T-helper 1 cell treated with Interleukin-12 subunit alpha and Interleukin-12 subunit beta and Interleukin-4 antibody, amounts not matched to agents 30 μg/mL and 1 μg/mL, for 36 hours (primary cell): Measurements from ENCODE around the gene JARID2.
A peak's percentile ranks its signal among the peaks of the same experiment; 100 is the strongest.

Experiments
- H3K27ac Mint-ChIP-seq: one replicate; pipeline ENCODE4 v1.8.0; 2021; ENCODE audit warnings: mild to moderate bottlenecking, mixed read lengths
- H3K27me3 Mint-ChIP-seq: one replicate; pipeline ENCODE4 v1.8.0; 2021; ENCODE audit warnings: low read depth, mixed read lengths
- H3K36me3 Mint-ChIP-seq: one replicate; pipeline ENCODE4 v1.8.0; 2021; ENCODE audit warnings: low read depth, mixed read lengths
- H3K4me1 Mint-ChIP-seq: one replicate; pipeline ENCODE4 v1.8.0; 2021; ENCODE audit warnings: low read depth, mixed read lengths
- H3K4me3 Mint-ChIP-seq: one replicate; pipeline ENCODE4 v1.8.0; 2021; ENCODE audit warnings: mild to moderate bottlenecking, moderate library complexity, mixed read lengths
- H3K9me3 Mint-ChIP-seq: one replicate; pipeline ENCODE4 v1.8.0; 2021; ENCODE audit warnings: mixed read lengths

Gene JARID2

DNA sequence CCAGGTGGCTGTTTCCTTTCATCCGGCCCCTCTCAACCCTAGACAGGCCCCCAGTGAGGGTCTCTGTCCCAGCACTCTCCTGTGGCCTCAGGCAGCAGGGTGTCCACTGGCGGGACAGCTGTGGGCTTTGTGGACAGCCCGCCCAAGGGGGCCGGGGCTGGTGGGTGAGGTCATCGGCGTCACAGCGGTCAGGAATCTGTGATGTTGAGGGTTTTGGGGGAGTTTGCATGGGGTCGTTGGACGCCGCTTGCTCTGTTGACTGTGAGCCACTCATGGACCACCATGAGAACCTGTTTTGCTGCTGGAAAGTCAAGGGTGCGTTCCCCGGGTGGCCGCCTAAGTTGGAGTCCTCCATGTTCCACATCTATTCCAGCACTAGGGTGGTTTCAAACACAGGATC is 270.5 kb downstream of the JARID2 start:
- H3K27ac Mint-ChIP-seq, result no peak overlapping the region
- H3K4me3 Mint-ChIP-seq, result no peak overlapping the region
- H3K27me3 Mint-ChIP-seq, result no peaks in the 10 kb centered on the region
- H3K4me1 Mint-ChIP-seq, result peaks cover 5% of the 10 kb centered on the region
- H3K9me3 Mint-ChIP-seq, result no peaks in the 10 kb centered on the region
- peaks cover 39% of the 10 kb centered on the region for H3K36me3 Mint-ChIP-seq

DNA sequence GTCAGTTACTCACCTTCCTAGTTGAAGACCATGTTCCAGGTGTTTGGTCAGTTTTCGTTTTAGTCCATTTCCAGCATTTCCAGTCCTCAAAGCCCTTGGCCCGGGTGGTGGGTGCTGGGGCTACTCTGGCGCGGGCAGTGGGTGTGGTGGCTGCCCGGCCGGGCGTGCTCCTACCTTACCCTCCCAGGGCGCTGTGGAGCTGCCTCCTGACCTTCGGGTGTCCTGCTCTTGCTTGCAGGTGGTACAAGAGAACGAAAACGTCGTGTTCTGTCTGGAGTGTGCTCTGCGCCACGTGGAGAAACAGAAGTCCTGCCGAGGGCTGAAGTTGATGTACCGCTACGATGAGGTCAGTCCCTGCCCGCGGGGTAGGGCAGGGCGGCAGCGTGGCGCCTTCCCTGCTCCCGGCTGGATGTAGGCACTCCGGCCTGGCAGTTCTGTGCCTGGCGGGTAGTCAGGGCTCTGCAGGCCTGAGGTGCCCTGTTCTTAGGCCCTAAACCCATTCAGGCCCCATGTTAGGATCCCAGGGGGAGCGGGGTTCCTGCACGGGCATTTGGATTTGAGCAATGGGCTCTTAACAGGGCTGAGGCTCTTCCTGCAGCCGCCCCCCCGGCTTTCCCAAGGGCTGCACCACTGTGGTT is 271.2 kb downstream of the JARID2 start:
- Mint-ChIP-seq H3K4me3 (no peak overlapping the region), H3K27me3 (no peaks in the 10 kb centered on the region), H3K27ac (no peak overlapping the region), H3K4me1 (peaks cover 7% of the 10 kb centered on the region), H3K36me3 (peaks cover 40% of the 10 kb centered on the region), H3K9me3 (no peaks in the 10 kb centered on the region)

DNA sequence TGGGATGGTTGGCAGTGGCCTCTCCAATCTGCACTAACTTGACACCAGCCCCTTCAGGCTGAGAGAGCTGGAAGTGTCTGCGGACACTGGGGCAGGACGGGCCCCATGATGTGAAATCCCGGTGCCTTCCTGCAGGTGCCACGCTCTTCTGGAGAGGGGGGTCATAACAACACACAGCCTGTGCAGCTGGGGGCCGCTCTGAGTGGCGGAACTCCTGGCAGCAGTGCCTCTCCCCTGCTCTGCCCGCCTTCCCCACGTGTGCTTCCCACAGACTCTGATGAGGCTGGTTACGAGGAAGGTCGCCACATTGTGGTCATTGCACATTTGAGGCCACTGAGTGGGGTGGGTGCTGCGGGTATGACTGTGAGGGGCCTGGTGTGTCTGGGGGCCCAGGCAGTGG is 271.7 kb downstream of the JARID2 start:
- peaks cover 42% of the 10 kb centered on the region for H3K36me3 Mint-ChIP-seq
- H3K4me3 Mint-ChIP-seq, result no peak overlapping the region
- peaks cover 13% of the 10 kb centered on the region for H3K4me1 Mint-ChIP-seq
- no peak overlapping the region for H3K27ac Mint-ChIP-seq
- no peaks in the 10 kb centered on the region for H3K9me3 Mint-ChIP-seq
- no peaks in the 10 kb centered on the region for H3K27me3 Mint-ChIP-seq

DNA sequence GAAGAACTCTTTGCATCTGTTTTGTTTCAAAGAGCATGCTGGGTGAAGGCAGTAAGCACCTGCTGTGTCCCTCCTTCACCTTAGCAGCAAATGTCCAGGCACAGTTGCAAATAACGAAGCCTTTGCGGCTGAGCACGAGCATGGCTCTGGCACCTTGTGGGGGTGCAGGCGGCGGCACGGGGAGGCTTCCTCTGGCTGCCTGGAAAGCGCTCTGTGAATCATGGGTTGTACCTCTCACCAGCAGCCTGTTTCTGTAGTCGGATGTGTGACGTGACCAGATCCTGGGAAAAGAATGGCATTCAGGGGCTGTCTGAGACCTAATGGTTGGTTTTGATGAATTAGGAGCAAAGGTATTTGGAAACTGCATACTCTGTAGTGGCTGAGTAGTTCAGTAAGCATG is 272.2 kb downstream of the JARID2 start:
- H3K4me3 Mint-ChIP-seq, result no peak overlapping the region
- no peaks in the 10 kb centered on the region for H3K27me3 Mint-ChIP-seq
- no peak overlapping the region for H3K27ac Mint-ChIP-seq
- H3K9me3 Mint-ChIP-seq, result no peaks in the 10 kb centered on the region
- peaks cover 15% of the 10 kb centered on the region for H3K4me1 Mint-ChIP-seq
- peaks cover 45% of the 10 kb centered on the region for H3K36me3 Mint-ChIP-seq

DNA sequence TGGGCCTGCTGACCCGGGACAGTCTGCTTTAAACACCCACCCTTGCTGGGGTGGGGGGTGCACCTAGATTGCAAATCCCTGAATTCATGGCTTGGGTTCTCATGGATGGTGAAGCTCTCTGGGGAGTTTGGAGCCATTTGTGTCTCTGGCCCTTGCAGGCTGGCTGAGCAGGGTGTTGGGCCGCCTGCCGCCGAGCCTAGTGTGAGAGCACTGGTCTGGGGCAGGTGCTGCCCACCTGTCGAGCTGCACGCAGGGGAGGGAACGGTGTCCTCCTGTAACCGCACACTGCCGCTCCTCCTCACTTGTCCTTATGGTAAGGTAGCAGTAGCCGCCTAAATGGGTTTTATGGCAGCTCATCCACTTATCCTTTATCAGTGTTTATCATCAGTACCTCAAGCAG is 273.0 kb downstream of the JARID2 start:
- no peaks in the 10 kb centered on the region for H3K9me3 Mint-ChIP-seq
- H3K4me1 Mint-ChIP-seq, result peaks cover 15% of the 10 kb centered on the region
- H3K36me3 Mint-ChIP-seq, result peaks cover 47% of the 10 kb centered on the region
- H3K27me3 Mint-ChIP-seq, result no peaks in the 10 kb centered on the region
- H3K27ac Mint-ChIP-seq, result no peak overlapping the region
- H3K4me3 Mint-ChIP-seq, result no peak overlapping the region

DNA sequence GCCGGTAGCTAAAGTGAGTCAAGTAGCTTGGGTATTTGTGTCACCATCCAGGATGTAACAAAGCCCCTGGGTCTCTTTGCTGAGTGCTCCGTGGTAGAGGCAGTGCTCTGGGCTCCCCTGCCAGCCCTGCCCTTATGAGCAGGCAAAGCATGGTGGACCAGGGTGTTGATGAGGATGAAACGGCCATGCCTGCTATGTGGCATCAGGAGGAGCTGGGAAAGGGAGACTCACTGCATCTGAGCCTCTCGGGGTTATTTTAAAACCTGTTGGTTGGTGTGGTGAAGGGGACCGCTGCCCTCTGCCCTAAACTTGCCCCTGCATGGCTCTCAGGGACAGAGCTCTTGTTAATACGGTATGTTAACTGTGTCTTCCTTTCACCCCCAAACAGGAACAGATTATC is 273.8 kb downstream of the JARID2 start:
- no peak overlapping the region for H3K27ac Mint-ChIP-seq
- H3K4me1 Mint-ChIP-seq, result peaks cover 15% of the 10 kb centered on the region
- peaks cover 44% of the 10 kb centered on the region for H3K36me3 Mint-ChIP-seq
- H3K27me3 Mint-ChIP-seq, result no peaks in the 10 kb centered on the region
- H3K9me3 Mint-ChIP-seq, result no peaks in the 10 kb centered on the region
- no peak overlapping the region for H3K4me3 Mint-ChIP-seq

DNA sequence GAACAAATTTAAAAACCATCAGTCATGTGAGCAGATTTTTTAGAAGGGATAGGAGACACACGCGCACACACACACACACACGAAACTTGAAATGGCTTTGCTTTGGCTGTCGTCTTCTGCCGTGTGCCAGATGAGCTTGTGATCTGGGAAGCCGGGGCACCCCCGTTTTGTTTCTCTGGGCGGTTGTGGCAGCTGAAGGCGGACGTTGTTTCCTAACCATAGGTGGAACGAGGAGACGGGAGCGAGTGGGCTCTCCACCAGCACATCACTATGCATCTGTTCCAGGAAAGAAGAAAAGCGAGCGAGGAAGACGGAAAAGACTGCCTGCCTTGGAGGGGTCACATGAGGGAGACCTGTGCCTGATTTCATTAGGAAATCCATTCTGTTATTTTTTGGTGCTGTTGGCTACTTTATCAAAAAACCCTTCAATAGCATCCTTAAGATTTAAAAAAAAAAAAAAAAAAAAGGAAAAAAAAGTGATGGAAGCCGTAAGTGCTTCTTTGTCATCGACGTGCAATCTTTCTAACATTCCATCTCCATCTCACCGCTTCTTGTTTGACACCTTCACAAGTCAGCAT is 274.8 kb downstream of the JARID2 start:
- no peaks in the 10 kb centered on the region for H3K9me3 Mint-ChIP-seq
- peaks cover 40% of the 10 kb centered on the region for H3K36me3 Mint-ChIP-seq
- H3K4me3 Mint-ChIP-seq, result no peak overlapping the region
- H3K4me1 Mint-ChIP-seq, result peaks cover 12% of the 10 kb centered on the region
- no peaks in the 10 kb centered on the region for H3K27me3 Mint-ChIP-seq
- H3K27ac Mint-ChIP-seq, result no peak overlapping the region

DNA sequence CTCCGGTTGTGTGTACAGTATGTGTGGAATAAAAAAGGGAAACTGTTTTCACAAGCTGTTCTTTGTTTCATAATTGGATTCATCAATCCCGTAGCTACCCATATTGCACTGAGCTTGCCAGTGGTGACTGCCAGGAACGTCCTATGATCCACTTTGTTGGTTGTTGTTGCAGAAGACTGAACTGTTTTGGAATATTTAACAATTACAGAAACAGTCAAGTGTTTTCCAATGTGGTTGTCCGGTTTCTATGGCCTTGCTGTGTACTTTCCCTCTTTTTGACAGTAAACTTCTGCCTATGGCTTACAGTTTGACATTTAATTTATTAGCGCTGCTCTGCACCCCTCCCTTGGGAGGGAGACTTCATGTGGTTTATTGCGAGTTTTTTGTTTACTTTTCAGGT is 275.7 kb downstream of the JARID2 start:
- H3K27ac Mint-ChIP-seq, result no peak overlapping the region
- no peak overlapping the region for H3K4me3 Mint-ChIP-seq
- H3K9me3 Mint-ChIP-seq, result no peaks in the 10 kb centered on the region
- H3K4me1 Mint-ChIP-seq, result peaks cover 16% of the 10 kb centered on the region
- H3K36me3 Mint-ChIP-seq, result peaks cover 45% of the 10 kb centered on the region
- H3K27me3 Mint-ChIP-seq, result no peaks in the 10 kb centered on the region

DNA sequence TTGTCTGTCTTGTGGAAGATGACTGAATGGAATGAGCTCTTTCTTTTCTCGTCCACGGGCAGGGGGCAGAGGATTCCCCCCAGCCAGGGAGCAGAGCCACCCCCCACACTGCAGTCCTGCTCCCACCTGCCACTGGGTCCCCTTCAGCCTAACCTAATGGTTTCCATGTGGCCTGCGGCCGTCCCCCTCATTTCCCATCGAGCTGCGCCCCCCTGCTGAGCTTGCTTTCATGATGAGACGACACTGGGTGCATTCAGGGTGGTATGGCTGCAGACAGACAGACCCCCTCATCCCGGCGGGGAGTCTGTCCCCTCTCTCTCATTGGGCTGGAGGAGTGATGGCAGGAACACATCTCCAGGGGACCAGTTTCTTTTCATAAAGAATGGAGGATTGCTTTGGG is 276.2 kb downstream of the JARID2 start:
- Mint-ChIP-seq H3K27me3 (no peaks in the 10 kb centered on the region), H3K27ac (peak overlapping the region; percentile 62), H3K4me1 (peaks cover 16% of the 10 kb centered on the region), H3K4me3 (no peak overlapping the region), H3K36me3 (peaks cover 45% of the 10 kb centered on the region), H3K9me3 (no peaks in the 10 kb centered on the region)

DNA sequence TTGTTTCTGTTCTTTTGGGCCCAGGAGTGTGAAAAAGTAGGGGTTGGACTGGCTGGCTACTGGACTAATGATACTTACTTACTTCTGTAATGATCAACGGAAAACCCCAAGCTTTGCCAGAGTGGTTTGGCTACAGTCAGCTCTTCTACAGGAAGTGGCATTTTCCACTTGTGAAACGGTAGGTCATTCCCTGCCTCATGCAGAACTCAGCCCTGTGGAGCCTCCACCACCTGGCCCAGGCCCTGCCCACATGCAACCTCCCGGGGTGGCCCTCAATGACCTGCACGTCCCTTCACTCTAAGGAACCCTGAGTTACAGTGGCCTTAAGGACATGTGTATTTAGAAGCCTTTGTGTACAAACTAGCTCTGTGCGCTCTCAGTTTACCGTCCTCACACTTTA is 276.6 kb downstream of the JARID2 start:
- no peak overlapping the region for H3K4me3 Mint-ChIP-seq
- no peaks in the 10 kb centered on the region for H3K27me3 Mint-ChIP-seq
- H3K27ac Mint-ChIP-seq, result peak overlapping the region; percentile 62
- peaks cover 16% of the 10 kb centered on the region for H3K4me1 Mint-ChIP-seq
- H3K9me3 Mint-ChIP-seq, result no peaks in the 10 kb centered on the region
- H3K36me3 Mint-ChIP-seq, result peaks cover 46% of the 10 kb centered on the region

DNA sequence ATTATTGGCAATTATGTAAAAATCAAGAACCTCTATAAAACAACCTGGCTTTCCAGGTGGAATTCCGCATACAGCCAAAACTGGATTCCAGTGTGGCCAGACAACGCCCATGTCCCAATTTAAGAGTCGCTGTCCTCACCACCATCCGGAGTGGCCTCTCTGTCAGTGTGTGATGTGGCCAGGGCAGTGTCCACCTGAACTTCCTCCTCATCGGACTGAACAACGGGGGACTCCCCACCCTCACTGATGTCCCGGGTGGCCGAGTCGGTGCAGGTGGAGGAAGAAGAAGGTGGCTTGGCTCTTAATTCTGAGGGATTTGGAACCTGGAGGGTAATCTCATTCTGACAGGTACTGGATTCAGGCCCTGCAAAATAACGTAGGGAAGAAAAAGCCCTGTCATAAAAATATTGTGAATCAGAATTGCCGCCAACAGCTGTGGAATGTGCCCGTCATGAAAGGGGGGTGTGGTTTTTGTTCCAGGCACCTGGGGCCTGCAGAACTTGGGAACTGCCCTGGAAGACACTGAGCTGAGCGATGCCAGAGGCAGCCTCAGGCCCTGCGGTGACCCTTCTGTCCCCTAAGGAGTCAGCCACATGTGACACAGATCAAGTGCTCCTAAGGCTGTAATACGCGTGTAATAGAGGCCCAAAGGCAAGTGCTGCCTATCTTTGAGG is 277.1 kb downstream of the JARID2 start:
- Mint-ChIP-seq H3K4me1 (peaks cover 16% of the 10 kb centered on the region), H3K9me3 (no peaks in the 10 kb centered on the region), H3K36me3 (peaks cover 51% of the 10 kb centered on the region), H3K27ac (no peak overlapping the region), H3K27me3 (no peaks in the 10 kb centered on the region), H3K4me3 (no peak overlapping the region)

DNA sequence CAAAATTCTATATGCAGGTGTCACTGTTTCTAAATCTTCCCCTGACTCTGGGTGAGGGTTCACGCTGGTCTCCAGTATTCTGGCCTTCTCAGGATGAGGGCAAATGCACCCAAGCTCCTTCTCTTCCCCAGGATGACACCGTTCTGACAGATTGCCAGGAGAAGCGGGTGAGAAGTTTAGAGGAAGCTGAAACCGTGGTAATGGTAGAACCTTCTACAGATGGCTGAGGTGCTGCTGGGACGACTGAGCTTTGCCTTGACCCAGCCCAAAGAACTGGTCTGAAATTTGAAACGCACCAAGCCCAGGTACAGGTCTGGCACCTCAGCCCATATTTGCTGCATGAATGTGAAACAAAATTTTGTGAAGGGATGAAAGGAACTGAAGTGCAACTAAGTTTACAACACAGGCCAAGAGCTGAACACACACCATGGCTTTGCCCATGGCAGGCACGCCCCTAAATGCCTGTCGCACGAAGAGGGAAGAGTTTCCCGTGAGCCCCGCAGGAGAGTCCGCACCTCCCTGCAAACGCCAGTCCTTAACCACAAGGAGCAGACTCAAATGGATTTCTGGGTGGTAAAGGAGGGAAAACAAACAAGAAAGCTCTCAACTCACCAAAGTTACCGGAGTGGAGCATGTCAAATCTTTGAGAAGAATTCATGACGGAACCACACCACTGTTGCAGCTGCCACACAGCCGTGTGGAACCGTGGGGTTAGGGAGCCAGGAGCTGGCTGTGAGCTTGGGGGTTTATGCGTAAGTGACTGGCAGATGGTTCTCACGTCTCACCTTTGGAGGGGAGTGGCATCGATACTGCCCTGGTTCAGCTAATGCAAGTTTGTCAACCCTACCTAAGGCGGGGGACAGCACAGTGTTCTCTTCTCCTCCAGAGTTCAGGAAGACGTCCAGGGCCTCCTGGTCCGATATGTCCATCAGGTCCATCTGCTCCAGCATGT is 278.1 kb downstream of the JARID2 start:
- H3K4me3 Mint-ChIP-seq, result no peak overlapping the region
- H3K36me3 Mint-ChIP-seq, result peaks cover 52% of the 10 kb centered on the region
- no peak overlapping the region for H3K27ac Mint-ChIP-seq
- peaks cover 16% of the 10 kb centered on the region for H3K4me1 Mint-ChIP-seq
- H3K27me3 Mint-ChIP-seq, result no peaks in the 10 kb centered on the region
- no peaks in the 10 kb centered on the region for H3K9me3 Mint-ChIP-seq

DNA sequence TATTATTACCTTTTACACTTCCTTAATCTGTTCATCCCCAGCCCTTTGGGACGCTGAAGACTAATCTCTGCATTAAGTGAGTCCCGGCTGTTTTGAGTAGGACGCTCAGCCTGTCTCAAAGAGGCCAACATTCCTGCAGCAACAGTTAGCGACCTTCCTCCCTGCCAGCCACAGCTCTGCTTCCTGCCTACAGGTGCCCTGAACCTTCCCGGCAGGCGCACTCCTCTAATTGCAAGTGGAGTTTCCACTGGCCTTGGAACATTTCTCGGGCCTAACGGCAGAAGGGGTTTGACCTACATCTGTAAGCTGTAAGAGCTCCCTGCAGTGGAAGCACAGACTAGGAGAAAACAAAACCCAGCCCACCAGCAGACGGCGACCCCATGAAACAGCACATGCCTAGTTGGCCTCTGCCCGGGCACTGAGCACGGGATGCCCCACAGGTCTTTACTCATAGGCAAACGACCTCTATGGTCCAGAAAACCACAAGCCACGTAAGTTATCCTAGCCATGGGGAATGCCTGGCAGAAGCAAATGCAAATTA is 279.1 kb downstream of the JARID2 start:
- Mint-ChIP-seq H3K27ac (no peak overlapping the region), H3K27me3 (no peaks in the 10 kb centered on the region), H3K4me3 (no peak overlapping the region), H3K4me1 (peaks cover 16% of the 10 kb centered on the region), H3K36me3 (peaks cover 42% of the 10 kb centered on the region), H3K9me3 (no peaks in the 10 kb centered on the region)

DNA sequence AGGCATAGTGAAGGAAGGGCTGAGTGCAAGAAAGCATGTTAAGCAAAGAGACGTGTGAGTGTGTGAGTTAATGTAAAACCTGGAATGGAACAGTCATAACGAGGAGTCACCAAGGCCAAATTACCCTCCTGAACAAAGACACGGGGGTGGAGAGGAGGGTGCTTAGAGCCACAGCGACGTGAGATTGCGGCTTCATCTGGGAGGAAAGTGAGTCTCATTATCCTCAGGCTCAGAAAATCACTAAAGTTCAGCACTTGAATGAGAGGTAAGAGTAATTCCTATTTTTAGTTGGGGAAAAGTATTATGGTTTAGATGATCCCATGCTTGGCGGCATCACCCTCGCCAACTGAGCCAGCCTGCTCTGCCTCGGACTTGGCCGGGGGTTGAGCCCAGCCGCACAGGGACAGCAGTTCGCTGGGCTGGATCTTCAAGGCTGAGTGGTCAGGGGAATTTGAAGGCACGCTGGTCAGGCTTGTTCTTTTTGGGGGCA is 280.4 kb downstream of the JARID2 start:
- Mint-ChIP-seq H3K9me3 (no peaks in the 10 kb centered on the region), H3K4me3 (no peak overlapping the region), H3K27me3 (no peaks in the 10 kb centered on the region), H3K36me3 (peaks cover 35% of the 10 kb centered on the region), H3K27ac (no peak overlapping the region), H3K4me1 (peaks cover 14% of the 10 kb centered on the region)
